Measurements from ENCODE around the gene SLC37A3.

The SLC37A3 gene

GRCh38 chr7:140397784-140398750, at the start of gene SLC37A3:
Gene SLC37A3, minus strand, starts transcription at chr7:140398530. Its CDS starts 16,004 bp downstream, at chr7:140382526.
- peak within 1 kb of the TSS; percentile 86 for H3K4me3 ChIP-seq (replicated peaks; ENCODE audit: low read depth, low read length)
- peak; percentile 85 for DNase-seq (ENCODE audit: extremely low read depth, insufficient read length)
- H3K27me3 ChIP-seq (replicated peaks; ENCODE audit: control insufficient read depth, insufficient read depth, low read length), result no peaks in the 10 kb centered on the region
- no peaks in the 10 kb centered on the region for H3K36me3 ChIP-seq (ENCODE audit: control insufficient read depth, insufficient read depth, low read length)
- TF ChIP-seq CTCF (IDR thresholded peaks at IDR 0.05; ENCODE audit: insufficient read depth, low read length, poor library complexity, severe bottlenecking), result no peak

- DNase-seq (ENCODE audit: extremely low read depth, insufficient read length), result no peak
- no peaks in the 10 kb centered on the region for H3K36me3 ChIP-seq (ENCODE audit: control insufficient read depth, insufficient read depth, low read length)
- no peak for TF ChIP-seq CTCF (IDR thresholded peaks at IDR 0.05; ENCODE audit: insufficient read depth, low read length, poor library complexity, severe bottlenecking)
- H3K27me3 ChIP-seq (replicated peaks; ENCODE audit: control insufficient read depth, insufficient read depth, low read length), result no peaks in the 10 kb centered on the region
- no peak overlapping the region for H3K4me3 ChIP-seq (replicated peaks; ENCODE audit: low read depth, low read length)
Measured at GRCh38 chr7:140447841-140448240, 49.5 kb upstream of the SLC37A3 start.

GRCh38 chr7:140446467-140446866, 48.1 kb upstream of the SLC37A3 start:
- H3K4me3 ChIP-seq (replicated peaks; ENCODE audit: low read depth, low read length), result no peak overlapping the region
- no peak for DNase-seq (ENCODE audit: extremely low read depth, insufficient read length)
- H3K27me3 ChIP-seq (replicated peaks; ENCODE audit: control insufficient read depth, insufficient read depth, low read length), result no peaks in the 10 kb centered on the region
- H3K36me3 ChIP-seq (ENCODE audit: control insufficient read depth, insufficient read depth, low read length), result no peaks in the 10 kb centered on the region
- no peak for TF ChIP-seq CTCF (IDR thresholded peaks at IDR 0.05; ENCODE audit: insufficient read depth, low read length, poor library complexity, severe bottlenecking)

GRCh38 chr7:140441519-140441918, 43.2 kb upstream of the SLC37A3 start:
- Histone ChIP-seq H3K36me3 (ENCODE audit: control insufficient read depth, insufficient read depth, low read length) (no peaks in the 10 kb centered on the region), H3K4me3 (replicated peaks; ENCODE audit: low read depth, low read length) (no peak overlapping the region), H3K27me3 (replicated peaks; ENCODE audit: control insufficient read depth, insufficient read depth, low read length) (no peaks in the 10 kb centered on the region)
- no peak for TF ChIP-seq CTCF (IDR thresholded peaks at IDR 0.05; ENCODE audit: insufficient read depth, low read length, poor library complexity, severe bottlenecking)
- no peak for DNase-seq (ENCODE audit: extremely low read depth, insufficient read length)

GRCh38 chr7:140440593-140440992, 42.3 kb upstream of the SLC37A3 start:
- Histone ChIP-seq H3K4me3 (replicated peaks; ENCODE audit: low read depth, low read length) (no peak overlapping the region), H3K27me3 (replicated peaks; ENCODE audit: control insufficient read depth, insufficient read depth, low read length) (no peaks in the 10 kb centered on the region), H3K36me3 (ENCODE audit: control insufficient read depth, insufficient read depth, low read length) (no peaks in the 10 kb centered on the region)
- TF ChIP-seq CTCF (IDR thresholded peaks at IDR 0.05; ENCODE audit: insufficient read depth, low read length, poor library complexity, severe bottlenecking), result no peak
- no peak for DNase-seq (ENCODE audit: extremely low read depth, insufficient read length)

All from GM06990 (cell line).